Neuron (in vitro differentiated cells): ENCODE results near the gene CTTNBP2.

Experiments
- H2AFZ ChIP-seq: one replicate; pipeline ENCODE4 v1.6.1; 2013; ENCODE audit warnings: low read depth, mild to moderate bottlenecking, inconsistent platforms, low read length, moderate library complexity
- H3K27me3 ChIP-seq: one replicate; pipeline ENCODE4 v1.6.1; 2013; ENCODE audit warnings: low read length; ENCODE audit not compliant: insufficient read depth
- H3K36me3 ChIP-seq: one replicate; pipeline ENCODE4 v1.6.1; 2013; ENCODE audit warnings: low read length; ENCODE audit not compliant: insufficient read depth
- H3K4me1 ChIP-seq: one replicate; pipeline ENCODE4 v1.6.1; 2013; ENCODE audit warnings: low read length; ENCODE audit not compliant: insufficient read depth
- H3K4me3 ChIP-seq: 2 replicates; pipeline ENCODE4 v1.5.1; 2013; ENCODE audit warnings: mild to moderate bottlenecking, low read length, moderate library complexity
- H3K9me3 ChIP-seq: one replicate; pipeline ENCODE4 v1.6.1; 2013; ENCODE audit warnings: low read length

CTTNBP2 gene, protein sequence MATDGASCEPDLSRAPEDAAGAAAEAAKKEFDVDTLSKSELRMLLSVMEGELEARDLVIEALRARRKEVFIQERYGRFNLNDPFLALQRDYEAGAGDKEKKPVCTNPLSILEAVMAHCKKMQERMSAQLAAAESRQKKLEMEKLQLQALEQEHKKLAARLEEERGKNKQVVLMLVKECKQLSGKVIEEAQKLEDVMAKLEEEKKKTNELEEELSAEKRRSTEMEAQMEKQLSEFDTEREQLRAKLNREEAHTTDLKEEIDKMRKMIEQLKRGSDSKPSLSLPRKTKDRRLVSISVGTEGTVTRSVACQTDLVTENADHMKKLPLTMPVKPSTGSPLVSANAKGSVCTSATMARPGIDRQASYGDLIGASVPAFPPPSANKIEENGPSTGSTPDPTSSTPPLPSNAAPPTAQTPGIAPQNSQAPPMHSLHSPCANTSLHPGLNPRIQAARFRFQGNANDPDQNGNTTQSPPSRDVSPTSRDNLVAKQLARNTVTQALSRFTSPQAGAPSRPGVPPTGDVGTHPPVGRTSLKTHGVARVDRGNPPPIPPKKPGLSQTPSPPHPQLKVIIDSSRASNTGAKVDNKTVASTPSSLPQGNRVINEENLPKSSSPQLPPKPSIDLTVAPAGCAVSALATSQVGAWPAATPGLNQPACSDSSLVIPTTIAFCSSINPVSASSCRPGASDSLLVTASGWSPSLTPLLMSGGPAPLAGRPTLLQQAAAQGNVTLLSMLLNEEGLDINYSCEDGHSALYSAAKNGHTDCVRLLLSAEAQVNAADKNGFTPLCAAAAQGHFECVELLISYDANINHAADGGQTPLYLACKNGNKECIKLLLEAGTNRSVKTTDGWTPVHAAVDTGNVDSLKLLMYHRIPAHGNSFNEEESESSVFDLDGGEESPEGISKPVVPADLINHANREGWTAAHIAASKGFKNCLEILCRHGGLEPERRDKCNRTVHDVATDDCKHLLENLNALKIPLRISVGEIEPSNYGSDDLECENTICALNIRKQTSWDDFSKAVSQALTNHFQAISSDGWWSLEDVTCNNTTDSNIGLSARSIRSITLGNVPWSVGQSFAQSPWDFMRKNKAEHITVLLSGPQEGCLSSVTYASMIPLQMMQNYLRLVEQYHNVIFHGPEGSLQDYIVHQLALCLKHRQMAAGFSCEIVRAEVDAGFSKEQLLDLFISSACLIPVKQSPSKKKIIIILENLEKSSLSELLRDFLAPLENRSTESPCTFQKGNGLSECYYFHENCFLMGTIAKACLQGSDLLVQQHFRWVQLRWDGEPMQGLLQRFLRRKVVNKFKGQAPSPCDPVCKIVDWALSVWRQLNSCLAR (N-terminal part only)

DNA sequence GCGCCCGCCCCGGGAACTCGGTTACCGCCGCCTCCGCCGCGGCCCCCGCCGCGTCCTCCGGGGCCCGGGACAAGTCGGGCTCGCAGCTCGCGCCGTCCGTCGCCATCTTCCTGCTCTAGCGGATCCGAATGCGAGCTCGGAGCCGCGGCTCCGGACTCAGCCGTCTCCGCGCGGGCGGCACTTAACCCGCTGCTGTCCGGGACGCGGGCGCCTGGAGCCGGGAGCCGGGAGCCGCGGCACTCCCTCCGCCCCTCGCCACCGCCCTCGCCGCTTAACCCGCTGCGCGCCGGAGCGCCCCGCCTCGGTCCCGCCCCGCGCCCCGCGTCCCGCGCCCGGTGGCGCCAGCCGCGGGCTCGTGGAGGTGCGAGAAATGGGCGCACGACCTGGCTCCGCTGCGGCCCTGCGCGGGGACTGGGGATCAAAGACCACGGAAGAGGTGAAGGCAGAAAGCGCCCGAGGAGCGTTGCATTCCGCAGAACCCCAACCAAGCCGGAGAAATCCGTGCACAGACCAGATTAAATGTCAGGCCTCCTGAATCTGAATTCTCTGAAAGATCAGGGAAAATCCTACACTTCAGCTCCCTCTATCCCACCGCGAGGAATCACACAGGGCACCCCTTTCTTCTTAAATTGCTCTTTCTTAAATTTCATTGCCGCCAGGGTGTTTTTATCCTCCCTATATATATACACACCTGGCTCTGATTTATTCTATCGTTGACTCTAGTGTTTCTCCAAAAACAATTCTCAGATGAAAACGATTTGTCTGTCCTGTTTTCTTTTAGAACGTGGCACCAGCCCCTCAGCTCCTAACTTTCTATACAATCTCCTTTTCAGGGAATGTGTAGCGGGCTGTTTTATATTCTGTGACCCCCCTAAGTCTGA, at the start of gene CTTNBP2:
TSS of gene CTTNBP2 (minus strand) at position 132 of the 881 bp plus-strand sequence. CDS start at position 106, 26 bp downstream.
- Histone ChIP-seq H3K9me3 (no peaks in the 10 kb centered on the region), H3K27me3 (peaks cover 15% of the 10 kb centered on the region), H3K36me3 (no peaks in the 10 kb centered on the region), H2AFZ (peak within 1 kb of the TSS; percentile 87), H3K4me3 (peak within 1 kb of the TSS; percentile 60), H3K4me1 (peaks cover 5% of the 10 kb centered on the region)

DNA sequence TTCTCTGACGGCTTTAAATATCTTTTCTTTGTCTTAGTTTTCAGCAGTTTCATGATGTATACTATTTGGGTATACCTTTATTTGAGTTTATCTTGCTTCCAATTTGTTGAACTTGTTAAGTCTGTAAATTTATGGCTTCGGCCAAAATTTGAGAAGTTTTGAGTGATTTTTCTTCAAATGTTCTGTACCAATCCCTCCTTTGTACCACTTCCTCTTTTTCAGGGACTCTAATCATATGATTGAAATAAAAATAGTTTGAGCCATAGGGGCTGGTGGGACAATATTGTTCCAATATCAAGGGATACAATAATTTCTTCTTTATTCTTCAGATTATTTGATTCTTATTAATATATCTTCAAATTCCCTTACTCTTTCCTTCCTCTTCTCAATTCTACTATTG, 43.1 kb upstream of the CTTNBP2 start:
- H2AFZ ChIP-seq, result no peak overlapping the region
- H3K27me3 ChIP-seq, result no peaks in the 10 kb centered on the region
- H3K4me1 ChIP-seq, result no peaks in the 10 kb centered on the region
- H3K36me3 ChIP-seq, result no peaks in the 10 kb centered on the region
- no peaks in the 10 kb centered on the region for H3K9me3 ChIP-seq
- no peak overlapping the region for H3K4me3 ChIP-seq

DNA sequence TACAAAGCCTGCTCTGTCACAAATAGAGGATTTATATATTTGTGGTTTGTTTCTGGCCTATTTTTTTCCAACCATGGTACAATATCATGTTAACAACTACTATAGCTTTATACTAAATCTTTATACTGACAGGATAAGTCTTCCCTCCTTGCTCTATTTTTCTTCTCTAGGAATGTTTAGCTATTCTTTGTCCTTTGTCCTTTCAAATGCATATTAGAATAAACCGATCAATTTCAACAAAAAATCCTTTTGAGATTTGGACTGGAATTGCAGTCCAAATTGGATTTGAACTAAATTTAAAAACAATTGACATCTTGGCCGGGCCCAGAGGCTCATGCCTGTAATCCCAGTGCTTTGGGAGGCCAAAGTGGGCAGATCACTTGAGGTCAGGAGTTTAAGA, 39.2 kb upstream of the CTTNBP2 start:
- Histone ChIP-seq H3K27me3 (no peaks in the 10 kb centered on the region), H3K4me1 (no peaks in the 10 kb centered on the region), H2AFZ (no peak overlapping the region), H3K4me3 (no peak overlapping the region), H3K9me3 (no peaks in the 10 kb centered on the region), H3K36me3 (no peaks in the 10 kb centered on the region)

DNA sequence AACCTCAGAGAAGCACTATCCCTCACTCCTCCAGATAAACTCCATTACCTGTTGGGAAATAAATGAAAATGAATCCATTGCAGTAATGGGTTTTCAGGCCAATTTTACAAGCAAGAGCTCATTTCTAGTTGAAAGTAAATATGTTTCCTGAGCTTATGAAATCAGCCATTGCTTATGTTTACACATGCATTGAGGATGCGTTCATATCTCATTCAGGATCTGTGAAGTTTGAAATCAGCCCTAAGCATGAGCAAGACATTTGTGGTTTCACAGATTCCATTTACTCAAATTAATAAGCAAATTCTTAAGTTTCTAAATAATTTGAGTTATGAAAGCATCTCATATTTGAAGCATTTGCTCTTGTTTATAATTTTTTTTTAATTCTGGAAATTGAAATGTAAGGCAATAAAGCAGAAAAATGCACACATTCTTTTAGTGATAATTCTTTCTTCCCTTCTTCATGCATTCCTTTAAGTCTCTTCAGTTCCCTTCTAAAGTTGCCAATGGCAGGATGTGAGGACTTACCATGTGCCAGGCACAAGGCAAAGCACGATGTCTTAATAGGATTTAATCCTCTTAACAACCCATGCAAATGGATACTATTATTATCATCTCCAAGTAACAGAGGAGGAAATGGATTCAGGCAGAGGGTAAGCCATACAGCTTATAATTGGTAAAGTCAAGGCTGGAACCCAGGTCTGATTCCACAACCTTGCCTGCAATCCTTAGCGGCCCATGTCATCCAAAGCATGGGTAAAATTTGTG, 35.0 kb upstream of the CTTNBP2 start:
- Histone ChIP-seq H3K9me3 (no peaks in the 10 kb centered on the region), H3K27me3 (no peaks in the 10 kb centered on the region), H2AFZ (no peak overlapping the region), H3K36me3 (no peaks in the 10 kb centered on the region), H3K4me1 (peaks cover 9% of the 10 kb centered on the region), H3K4me3 (no peak overlapping the region)

DNA sequence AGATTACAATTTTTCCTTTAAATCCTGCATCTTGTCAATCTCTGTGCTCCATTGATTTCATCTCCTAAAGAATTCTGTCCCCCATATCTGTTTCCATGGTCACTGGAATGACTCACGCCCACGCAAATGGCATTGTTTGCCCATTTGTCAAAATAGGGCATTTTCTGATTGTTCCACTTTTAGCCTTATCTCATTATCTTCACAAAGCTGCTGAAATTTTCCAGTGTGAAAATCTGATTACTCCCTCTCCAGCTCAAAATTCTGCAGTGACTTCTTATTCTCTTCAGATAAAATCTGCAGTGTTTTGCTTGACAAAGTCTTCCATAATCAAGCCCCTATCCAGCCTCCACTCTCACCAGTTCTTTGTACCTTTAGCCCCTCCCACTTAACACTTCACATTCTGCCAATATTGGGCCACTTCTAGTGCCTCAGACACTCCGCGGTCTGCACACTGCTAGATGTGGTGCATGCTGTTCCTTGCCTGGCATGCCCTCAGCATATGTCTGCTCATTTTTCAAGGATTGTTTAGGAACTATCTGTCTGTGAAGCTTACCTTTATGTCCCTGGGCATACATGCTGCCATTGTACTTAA, 33.9 kb upstream of the CTTNBP2 start:
- H3K9me3 ChIP-seq, result no peaks in the 10 kb centered on the region
- no peaks in the 10 kb centered on the region for H3K27me3 ChIP-seq
- peaks cover 9% of the 10 kb centered on the region for H3K4me1 ChIP-seq
- peak overlapping the region; percentile 30 for H2AFZ ChIP-seq
- no peaks in the 10 kb centered on the region for H3K36me3 ChIP-seq
- H3K4me3 ChIP-seq, result no peak overlapping the region

DNA sequence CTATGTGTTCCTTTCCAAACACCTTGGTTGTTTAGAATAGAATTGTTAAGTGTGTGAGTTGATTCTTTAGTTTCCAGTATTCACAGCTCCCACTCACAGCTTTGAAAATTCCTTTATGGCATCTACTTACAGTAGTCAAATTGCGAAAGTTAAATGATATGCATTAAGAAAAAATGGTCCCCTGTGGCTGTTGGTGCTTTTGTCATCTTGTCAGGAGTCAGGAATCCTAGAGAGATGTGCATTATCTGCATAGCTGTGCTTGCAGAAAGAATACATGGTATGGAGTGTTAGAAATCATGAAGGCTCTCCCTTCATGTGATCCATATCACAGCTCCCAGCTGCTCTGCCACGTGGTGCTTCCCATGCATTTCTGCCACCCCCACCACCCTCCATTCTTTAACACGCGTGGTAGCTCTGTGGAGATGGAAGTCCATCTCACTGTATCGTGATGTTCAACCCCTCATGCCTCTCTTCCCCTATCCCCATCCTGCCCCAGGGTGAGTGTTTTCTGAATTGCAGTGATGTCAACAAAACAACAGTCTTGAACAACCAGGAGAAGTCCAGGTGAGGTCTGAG, 29.2 kb upstream of the CTTNBP2 start:
- H3K4me3 ChIP-seq, result no peak overlapping the region
- no peaks in the 10 kb centered on the region for H3K9me3 ChIP-seq
- no peaks in the 10 kb centered on the region for H3K36me3 ChIP-seq
- H3K27me3 ChIP-seq, result no peaks in the 10 kb centered on the region
- H3K4me1 ChIP-seq, result peaks cover 9% of the 10 kb centered on the region
- H2AFZ ChIP-seq, result no peak overlapping the region

DNA sequence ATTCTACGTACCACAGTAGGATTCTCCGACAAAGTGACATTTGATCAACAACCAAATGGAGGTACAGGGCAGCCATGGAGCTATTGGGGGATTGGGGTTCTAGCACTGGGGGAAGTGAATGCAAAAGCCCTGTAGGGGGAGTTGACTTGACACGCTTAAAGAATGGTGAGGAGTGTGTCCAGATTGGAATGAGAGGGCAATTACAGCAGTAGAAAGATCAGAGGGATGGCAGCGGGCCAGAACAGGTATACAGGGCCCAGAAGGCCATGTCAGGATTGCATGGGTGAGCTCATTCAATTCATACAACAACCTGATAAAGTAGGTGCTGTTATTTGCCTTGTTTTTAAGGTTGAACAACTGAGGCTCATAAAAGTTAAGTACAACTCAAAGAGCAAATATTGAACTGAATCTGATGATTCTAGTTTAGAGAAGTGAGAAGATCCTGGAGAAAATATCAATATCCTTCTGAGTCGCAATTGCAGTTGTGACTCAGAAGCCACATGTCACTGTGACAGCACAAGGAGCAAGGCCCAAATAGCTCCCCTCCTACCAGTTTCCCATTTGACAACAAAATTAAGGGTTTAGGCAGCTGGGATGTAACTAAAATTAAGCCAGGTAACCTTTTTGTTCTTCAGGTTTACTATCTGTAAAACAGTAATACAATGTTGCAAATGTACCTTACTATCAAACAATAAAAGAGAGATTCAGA, 28.0 kb upstream of the CTTNBP2 start:
- no peaks in the 10 kb centered on the region for H3K27me3 ChIP-seq
- H3K36me3 ChIP-seq, result no peaks in the 10 kb centered on the region
- H2AFZ ChIP-seq, result no peak overlapping the region
- no peaks in the 10 kb centered on the region for H3K9me3 ChIP-seq
- H3K4me3 ChIP-seq, result no peak overlapping the region
- H3K4me1 ChIP-seq, result peaks cover under 1% of the 10 kb centered on the region

DNA sequence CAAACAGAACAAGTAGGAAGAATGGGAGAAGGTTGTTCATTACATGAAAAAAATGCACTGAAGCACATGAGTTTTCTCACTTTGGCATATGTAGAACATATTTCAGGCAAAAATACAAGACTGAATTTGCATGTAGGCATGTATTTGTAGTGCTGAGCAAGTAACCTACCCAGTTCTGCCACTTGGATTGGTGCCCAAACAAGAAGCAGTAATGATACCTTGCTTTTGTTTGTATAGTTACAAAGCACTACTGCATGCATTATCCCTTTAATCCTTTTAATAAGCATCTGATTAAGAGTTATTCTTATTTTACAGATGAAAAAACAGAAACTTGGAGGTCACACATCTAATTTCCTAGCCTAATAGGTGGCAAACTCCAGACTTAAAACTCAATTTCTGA, 23.1 kb upstream of the CTTNBP2 start:
- no peak overlapping the region for H3K4me3 ChIP-seq
- H3K36me3 ChIP-seq, result no peaks in the 10 kb centered on the region
- no peak overlapping the region for H2AFZ ChIP-seq
- no peaks in the 10 kb centered on the region for H3K9me3 ChIP-seq
- H3K27me3 ChIP-seq, result peaks cover 3% of the 10 kb centered on the region
- H3K4me1 ChIP-seq, result no peaks in the 10 kb centered on the region

DNA sequence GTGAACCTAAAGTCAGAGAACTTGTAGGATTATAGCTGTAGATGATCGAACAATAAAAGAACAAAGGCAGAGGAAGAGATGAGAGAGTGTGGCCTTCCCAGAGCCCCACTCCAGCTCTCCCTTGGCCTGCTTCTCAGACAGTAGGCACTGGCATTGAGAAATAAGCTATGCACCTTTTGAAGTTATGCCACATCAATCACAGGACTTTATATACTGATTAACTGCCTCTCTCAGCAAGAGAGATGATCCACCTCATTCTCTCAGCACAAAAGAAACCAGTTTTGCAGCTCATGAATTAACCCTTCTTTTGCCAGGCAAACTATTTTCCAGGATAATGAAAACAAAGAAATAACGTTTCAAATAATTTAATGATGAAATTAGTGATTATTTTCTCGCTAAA, 22.0 kb upstream of the CTTNBP2 start:
- H3K9me3 ChIP-seq, result no peaks in the 10 kb centered on the region

DNA sequence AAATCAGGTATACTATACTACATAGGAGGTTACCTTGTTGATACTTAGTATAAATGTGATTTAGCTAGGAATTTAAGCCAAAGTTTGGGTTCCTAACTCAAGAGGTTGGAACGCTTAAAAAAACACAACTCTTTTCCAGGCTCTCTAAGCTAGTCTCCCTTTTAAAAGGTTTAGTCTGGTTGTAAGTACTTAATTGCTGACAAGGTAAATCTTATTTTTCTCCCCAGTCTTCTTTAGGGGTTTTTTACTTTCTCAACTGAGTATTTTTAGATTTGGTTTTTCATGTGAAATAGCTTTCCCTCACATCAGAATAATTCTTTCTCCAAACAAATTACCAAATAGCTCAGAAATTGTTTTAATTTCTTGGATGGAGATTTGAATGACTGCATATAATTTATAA, 20.8 kb upstream of the CTTNBP2 start:
- Histone ChIP-seq H3K4me3 (no peak overlapping the region), H3K36me3 (no peaks in the 10 kb centered on the region), H3K27me3 (peaks cover 3% of the 10 kb centered on the region), H3K9me3 (no peaks in the 10 kb centered on the region), H2AFZ (no peak overlapping the region), H3K4me1 (no peaks in the 10 kb centered on the region)

More for the DNA sequence above, 22.0 kb upstream of the CTTNBP2 start:
- Histone ChIP-seq H3K27me3 (peaks cover 3% of the 10 kb centered on the region), H3K4me1 (no peaks in the 10 kb centered on the region), H3K36me3 (no peaks in the 10 kb centered on the region), H2AFZ (no peak overlapping the region), H3K4me3 (no peak overlapping the region)

DNA sequence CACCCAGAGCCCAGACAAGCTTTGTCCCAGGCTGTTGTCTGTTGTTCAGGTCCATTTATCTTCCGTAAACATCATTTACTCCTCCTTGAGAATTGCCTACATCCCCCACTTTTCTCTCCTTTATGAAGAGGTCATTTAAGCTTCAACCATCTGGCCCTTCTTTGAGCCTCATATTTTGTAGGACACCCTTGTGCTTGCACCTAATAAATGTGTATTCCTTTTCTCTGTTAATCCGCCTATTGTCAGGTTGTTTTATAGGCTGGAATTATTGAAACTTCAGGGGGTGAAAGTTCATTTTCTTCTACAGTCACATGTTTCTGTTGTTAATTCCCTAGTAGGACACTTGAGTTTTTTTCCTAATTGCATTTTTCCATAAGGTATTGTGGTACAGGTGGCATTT, 19.6 kb upstream of the CTTNBP2 start:
- no peak overlapping the region for H3K4me3 ChIP-seq

More for the DNA sequence above, 19.6 kb upstream of the CTTNBP2 start:
- Histone ChIP-seq H3K27me3 (peaks cover 3% of the 10 kb centered on the region), H3K4me1 (no peaks in the 10 kb centered on the region), H2AFZ (no peak overlapping the region), H3K36me3 (no peaks in the 10 kb centered on the region), H3K9me3 (no peaks in the 10 kb centered on the region)
